Measurements from ENCODE around the gene DNAAF5.

GRCh38 chr7:741191-741671, 14.7 kb downstream of the DNAAF5 start:
- no peak for TF ChIP-seq CTCF (conservative IDR thresholded peaks at IDR 0.05; ENCODE audit: low read length)
- TF ChIP-seq EZH2phosphoT487 (IDR thresholded peaks at IDR 0.05; ENCODE audit: borderline replicate concordance, low read depth, low read length) = no peak
